A673 (cell line): ENCODE results near the gene DHX29.
"Not testable (repeated sequence)": the region's sequence is repeated elsewhere in the genome, so short reads cannot be mapped to it uniquely, and the experiment has no call there.

ENCODE experiments used
- CTCF ChIP-seq: fragments of 300-800, 200-600 bp; sonication (generic); conservative IDR thresholded peaks from 2 replicates; pipeline ENCODE4 v1.5.1; 2017; ENCODE audit warnings: low read depth, mild to moderate bottlenecking, antibody characterized with exemption, low read length, moderate library complexity, mixed read lengths
- EZH2 ChIP-seq: fragments of 200-600 bp; sonication (generic); IDR thresholded peaks from 2 replicates; pipeline ENCODE4 v1.6.1; 2017; ENCODE audit warnings: borderline replicate concordance, low read depth, mild to moderate bottlenecking, mixed read lengths, antibody characterized with exemption, low read length; ENCODE audit not compliant: poor library complexity, severe bottlenecking

- not testable (repeated sequence) for TF ChIP-seq CTCF, EZH2
Observed at GRCh38 chr5:55318237-55318636, 10.7 kb upstream of the DHX29 start.
